HEK293 (cell line): ENCODE measurements around the gene KCNMA1.
A peak's percentile ranks its signal among the peaks of the same experiment; 100 is the strongest.

Experiments
- CTCF ChIA-PET: fragments of 350-600 bp; formaldehyde crosslinking; extraction: SDS; loops from one replicate; lab custom pipeline; 2021; ENCODE audit warnings: antibody characterized with exemption; lab: Yijun Ruan, JAX
- POLR2A ChIA-PET: fragments of 300-600 bp; formaldehyde crosslinking; extraction: SDS; loops from one replicate; lab custom pipeline; 2020; ENCODE audit warnings: antibody characterized with exemption, inconsistent platforms; lab: Yijun Ruan, JAX
- H3K27ac ChIP-seq: fragments of 200-500 bp; sonication (Bioruptor generic); 2 replicates; pipeline ENCODE4 v1.5.1; 2014; ENCODE audit warnings: low read depth, low read length, control low read depth, inconsistent platforms; ENCODE audit errors: extremely low read depth
- H3K36me3 ChIP-seq, 2 experiments: fragments of 200-500 bp in 1 of 2; sonication (Bioruptor generic) in 1 of 2; 1 replicate in 1 of 2; 2 replicates in 1 of 2; pipeline ENCODE4 v1.5.1; 2014 to 2017; ENCODE audit warnings: inconsistent platforms in 2 of 2, low read length in 2 of 2; ENCODE audit not compliant: control insufficient read depth in 2 of 2, insufficient read depth in 1 of 2
- H3K4me1 ChIP-seq: fragments of 200-500 bp; sonication (Bioruptor generic); 2 replicates; pipeline ENCODE4 v1.5.1; 2014; ENCODE audit warnings: mild to moderate bottlenecking, low read length, inconsistent platforms; ENCODE audit not compliant: control insufficient read depth, insufficient read depth
- H3K4me3 ChIP-seq: 2 replicates; pipeline ENCODE4 v1.5.1; 2011; ENCODE audit warnings: low read depth, mild to moderate bottlenecking, control low read depth, low read length, moderate library complexity
- H3K9me3 ChIP-seq: fragments of 200-500 bp; sonication (Bioruptor generic); 2 replicates; pipeline ENCODE4 v1.5.1; 2014; ENCODE audit warnings: low read depth, low read length, inconsistent platforms; ENCODE audit not compliant: control insufficient read depth, insufficient read depth
- AEBP2 ChIP-seq: fragments of 450-650 bp; formaldehyde crosslinking; IDR thresholded peaks from 2 replicates; pipeline ENCODE4 v1.5.1; 2016; ENCODE audit warnings: missing biosample characterization, missing genetic modification characterization, borderline replicate concordance
- EGR2 ChIP-seq: fragments of 450-650 bp; formaldehyde crosslinking; IDR thresholded peaks from 2 replicates; pipeline ENCODE4 v1.5.1; 2016; ENCODE audit warnings: low read depth, missing biosample characterization, missing genetic modification characterization
- ELK4 ChIP-seq: IDR thresholded peaks from 2 replicates; pipeline ENCODE4 v1.6.1; 2011; ENCODE audit warnings: mild to moderate bottlenecking, low read depth, low read length, borderline replicate concordance
- MZF1 ChIP-seq: fragments of 450-650 bp; formaldehyde crosslinking; IDR thresholded peaks from 2 replicates; pipeline ENCODE4 v1.5.1; 2017; ENCODE audit warnings: missing biosample characterization, missing genetic modification characterization, borderline replicate concordance
- OVOL3 ChIP-seq: fragments of 450-650 bp; formaldehyde crosslinking; IDR thresholded peaks from 2 replicates; pipeline ENCODE4 v1.5.1; 2016; ENCODE audit warnings: missing biosample characterization, missing genetic modification characterization
- PRDM1 ChIP-seq: fragments of 450-650 bp; formaldehyde crosslinking; IDR thresholded peaks from 2 replicates; pipeline ENCODE4; 2016; ENCODE audit warnings: missing biosample characterization, missing genetic modification characterization
- ZFHX2 ChIP-seq: fragments of 450-650 bp; formaldehyde crosslinking; conservative IDR thresholded peaks from 2 replicates; pipeline ENCODE4 v1.5.1; 2016; ENCODE audit warnings: missing biosample characterization, missing genetic modification characterization
- ZNF132 ChIP-seq: fragments of 450-650 bp; formaldehyde crosslinking; IDR thresholded peaks from 2 replicates; pipeline ENCODE4 v1.5.1; 2017; ENCODE audit warnings: missing biosample characterization, missing genetic modification characterization, borderline replicate concordance
- ZNF140 ChIP-seq: fragments of 450-650 bp; formaldehyde crosslinking; IDR thresholded peaks from 2 replicates; pipeline ENCODE4 v1.5.1; 2016; ENCODE audit warnings: missing biosample characterization, missing genetic modification characterization
- ZNF169 ChIP-seq: fragments of 450-650 bp; formaldehyde crosslinking; IDR thresholded peaks from 2 replicates; pipeline ENCODE4 v1.5.1; 2016; ENCODE audit warnings: missing biosample characterization, missing genetic modification characterization
- ZNF18 ChIP-seq: fragments of 450-650 bp; formaldehyde crosslinking; IDR thresholded peaks from 2 replicates; pipeline ENCODE4 v1.5.1; 2016; ENCODE audit warnings: missing biosample characterization, missing genetic modification characterization
- ZNF335 ChIP-seq: fragments of 450-650 bp; formaldehyde crosslinking; conservative IDR thresholded peaks from 2 replicates; pipeline ENCODE4 v1.5.1; 2016; ENCODE audit warnings: missing biosample characterization, missing genetic modification characterization
- ZNF521 ChIP-seq: fragments of 450-650 bp; formaldehyde crosslinking; IDR thresholded peaks from 2 replicates; pipeline ENCODE4 v1.5.1; 2017; ENCODE audit warnings: missing biosample characterization, mild to moderate bottlenecking, missing genetic modification characterization
- ZNF558 ChIP-seq: fragments of 450-650 bp; formaldehyde crosslinking; IDR thresholded peaks from 2 replicates; pipeline ENCODE4 v1.5.1; 2016; ENCODE audit warnings: missing biosample characterization, missing genetic modification characterization
- ZNF585B ChIP-seq: fragments of 450-650 bp; formaldehyde crosslinking; IDR thresholded peaks from 2 replicates; pipeline ENCODE4 v1.5.1; 2016; ENCODE audit warnings: missing biosample characterization, missing genetic modification characterization
- ZNF623 ChIP-seq: fragments of 450-650 bp; formaldehyde crosslinking; IDR thresholded peaks from 2 replicates; pipeline ENCODE4 v1.5.1; 2016; ENCODE audit warnings: missing biosample characterization, missing genetic modification characterization
- ZNF629 ChIP-seq: fragments of 450-650 bp; formaldehyde crosslinking; IDR thresholded peaks from 2 replicates; pipeline ENCODE4 v1.5.1; 2017; ENCODE audit warnings: missing biosample characterization, missing genetic modification characterization
- ZSCAN30 ChIP-seq: fragments of 450-650 bp; IDR thresholded peaks from 2 replicates; pipeline ENCODE4 v1.5.1; 2018; ENCODE audit warnings: missing biosample characterization, mild to moderate bottlenecking, missing genetic modification characterization, moderate library complexity
- TF ChIP-seq, protein P1 (sequence below): fragments of 450-650 bp; formaldehyde crosslinking; IDR thresholded peaks from 2 replicates; pipeline ENCODE4 v1.5.1; 2017; ENCODE audit warnings: missing biosample characterization, mild to moderate bottlenecking, missing genetic modification characterization, moderate library complexity
- TF ChIP-seq, protein P2 (sequence below): fragments of 450-650 bp; formaldehyde crosslinking; IDR thresholded peaks from 2 replicates; pipeline ENCODE4 v1.5.1; 2016; ENCODE audit warnings: missing biosample characterization, missing genetic modification characterization
- TF ChIP-seq, protein P3 (sequence below): fragments of 450-650 bp; formaldehyde crosslinking; IDR thresholded peaks from 2 replicates; pipeline ENCODE4; 2016; ENCODE audit warnings: missing biosample characterization, missing genetic modification characterization
- TF ChIP-seq, protein P4 (sequence below): fragments of 450-650 bp; formaldehyde crosslinking; IDR thresholded peaks from 2 replicates; pipeline ENCODE4 v1.5.1; 2016; ENCODE audit warnings: missing biosample characterization, missing genetic modification characterization

KCNMA1 gene

DNA sequence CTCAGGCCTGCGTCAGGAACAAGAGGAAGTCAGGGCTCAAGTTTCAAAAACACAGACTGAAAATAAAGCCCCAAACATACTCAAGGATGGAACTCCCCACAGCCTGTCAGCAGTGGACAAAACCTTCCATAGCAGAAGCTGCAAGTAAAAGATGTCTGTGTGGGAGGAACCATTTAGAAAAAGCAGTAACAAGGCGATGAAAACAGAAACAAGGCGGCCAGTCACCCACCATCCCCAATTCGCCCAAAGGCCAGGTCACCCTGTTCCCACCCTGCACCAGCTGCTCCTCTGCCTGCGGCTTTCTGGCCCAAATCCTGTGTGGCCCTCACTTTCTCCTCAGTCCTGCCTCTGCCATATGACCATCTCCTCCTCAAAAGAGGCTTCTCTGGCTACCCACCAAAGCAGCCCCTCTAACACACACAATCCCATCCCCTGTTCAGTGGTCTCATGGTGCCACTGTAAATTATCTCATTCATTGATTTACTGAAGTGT lies 27.8 kb downstream of the KCNMA1 start:
- H3K4me1 ChIP-seq, result no peaks in the 10 kb centered on the region
- CTCF ChIA-PET, result no interaction called here
- TF ChIP-seq ZNF585B (tag by site-specific recombination), result no peak
- peak; percentile 45 for TF ChIP-seq ZFHX2 (tag by site-specific recombination)
- TF ChIP-seq EGR2, result peak; percentile 54
- TF ChIP-seq, all 188 proteins: peak for 2

DNA sequence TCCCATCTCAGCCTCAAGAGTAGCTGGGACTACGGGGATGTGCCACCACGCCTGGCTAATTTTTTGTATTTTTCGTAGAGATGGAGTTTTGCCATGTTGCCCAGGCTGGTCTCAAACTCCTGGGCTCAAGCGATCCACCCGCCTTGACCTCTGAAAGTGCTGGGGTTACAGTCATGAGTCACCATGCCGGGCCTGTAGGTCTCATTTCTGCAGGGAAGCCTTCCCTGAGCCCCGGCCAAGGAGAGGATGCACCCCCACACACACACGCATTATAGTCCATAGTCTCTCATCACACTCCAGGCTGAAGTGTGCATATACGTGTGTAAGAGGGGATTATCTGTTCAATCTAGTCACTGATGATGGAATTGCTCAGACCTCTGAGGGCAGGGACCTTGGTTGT lies 29.3 kb downstream of the KCNMA1 start:
- Histone ChIP-seq H3K36me3 (no peaks in the 10 kb centered on the region), H3K4me1 (no peaks in the 10 kb centered on the region), H3K27ac (no peak overlapping the region), H3K9me3 (no peaks in the 10 kb centered on the region), H3K4me3 (no peak overlapping the region)
- TF ChIP-seq, protein P1, sequence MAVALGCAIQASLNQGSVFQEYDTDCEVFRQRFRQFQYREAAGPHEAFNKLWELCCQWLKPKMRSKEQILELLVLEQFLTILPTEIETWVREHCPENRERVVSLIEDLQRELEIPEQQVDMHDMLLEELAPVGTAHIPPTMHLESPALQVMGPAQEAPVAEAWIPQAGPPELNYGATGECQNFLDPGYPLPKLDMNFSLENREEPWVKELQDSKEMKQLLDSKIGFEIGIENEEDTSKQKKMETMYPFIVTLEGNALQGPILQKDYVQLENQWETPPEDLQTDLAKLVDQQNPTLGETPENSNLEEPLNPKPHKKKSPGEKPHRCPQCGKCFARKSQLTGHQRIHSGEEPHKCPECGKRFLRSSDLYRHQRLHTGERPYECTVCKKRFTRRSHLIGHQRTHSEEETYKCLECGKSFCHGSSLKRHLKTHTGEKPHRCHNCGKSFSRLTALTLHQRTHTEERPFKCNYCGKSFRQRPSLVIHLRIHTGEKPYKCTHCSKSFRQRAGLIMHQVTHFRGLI, result no peak
- TF ChIP-seq, protein P2, sequence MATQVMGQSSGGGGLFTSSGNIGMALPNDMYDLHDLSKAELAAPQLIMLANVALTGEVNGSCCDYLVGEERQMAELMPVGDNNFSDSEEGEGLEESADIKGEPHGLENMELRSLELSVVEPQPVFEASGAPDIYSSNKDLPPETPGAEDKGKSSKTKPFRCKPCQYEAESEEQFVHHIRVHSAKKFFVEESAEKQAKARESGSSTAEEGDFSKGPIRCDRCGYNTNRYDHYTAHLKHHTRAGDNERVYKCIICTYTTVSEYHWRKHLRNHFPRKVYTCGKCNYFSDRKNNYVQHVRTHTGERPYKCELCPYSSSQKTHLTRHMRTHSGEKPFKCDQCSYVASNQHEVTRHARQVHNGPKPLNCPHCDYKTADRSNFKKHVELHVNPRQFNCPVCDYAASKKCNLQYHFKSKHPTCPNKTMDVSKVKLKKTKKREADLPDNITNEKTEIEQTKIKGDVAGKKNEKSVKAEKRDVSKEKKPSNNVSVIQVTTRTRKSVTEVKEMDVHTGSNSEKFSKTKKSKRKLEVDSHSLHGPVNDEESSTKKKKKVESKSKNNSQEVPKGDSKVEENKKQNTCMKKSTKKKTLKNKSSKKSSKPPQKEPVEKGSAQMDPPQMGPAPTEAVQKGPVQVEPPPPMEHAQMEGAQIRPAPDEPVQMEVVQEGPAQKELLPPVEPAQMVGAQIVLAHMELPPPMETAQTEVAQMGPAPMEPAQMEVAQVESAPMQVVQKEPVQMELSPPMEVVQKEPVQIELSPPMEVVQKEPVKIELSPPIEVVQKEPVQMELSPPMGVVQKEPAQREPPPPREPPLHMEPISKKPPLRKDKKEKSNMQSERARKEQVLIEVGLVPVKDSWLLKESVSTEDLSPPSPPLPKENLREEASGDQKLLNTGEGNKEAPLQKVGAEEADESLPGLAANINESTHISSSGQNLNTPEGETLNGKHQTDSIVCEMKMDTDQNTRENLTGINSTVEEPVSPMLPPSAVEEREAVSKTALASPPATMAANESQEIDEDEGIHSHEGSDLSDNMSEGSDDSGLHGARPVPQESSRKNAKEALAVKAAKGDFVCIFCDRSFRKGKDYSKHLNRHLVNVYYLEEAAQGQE (tag by site-specific recombination), result no peak
- TF ChIP-seq ZNF335 (tag by site-specific recombination), result no peak
- no peak for TF ChIP-seq ZNF629 (tag by site-specific recombination)
- no peak for TF ChIP-seq ZSCAN30 (tag by site-specific recombination)
- no peak for TF ChIP-seq ZNF558 (tag by site-specific recombination)
- TF ChIP-seq MZF1 (tag by site-specific recombination), result no peak
- no peak for TF ChIP-seq AEBP2
- no peak for TF ChIP-seq ELK4
- TF ChIP-seq, protein P3, sequence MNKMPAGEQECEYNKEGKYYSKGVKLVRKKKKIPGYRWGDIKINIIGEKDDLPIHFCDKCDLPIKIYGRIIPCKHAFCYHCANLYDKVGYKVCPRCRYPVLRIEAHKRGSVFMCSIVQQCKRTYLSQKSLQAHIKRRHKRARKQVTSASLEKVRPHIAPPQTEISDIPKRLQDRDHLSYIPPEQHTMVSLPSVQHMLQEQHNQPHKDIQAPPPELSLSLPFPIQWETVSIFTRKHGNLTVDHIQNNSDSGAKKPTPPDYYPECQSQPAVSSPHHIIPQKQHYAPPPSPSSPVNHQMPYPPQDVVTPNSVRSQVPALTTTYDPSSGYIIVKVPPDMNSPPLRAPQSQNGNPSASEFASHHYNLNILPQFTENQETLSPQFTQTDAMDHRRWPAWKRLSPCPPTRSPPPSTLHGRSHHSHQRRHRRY, result no peak
- no peak for TF ChIP-seq ZNF132 (tag by site-specific recombination)
- TF ChIP-seq ZNF18 (tag by site-specific recombination), result no peak
- TF ChIP-seq PRDM1 (tag by site-specific recombination), result no peak
- TF ChIP-seq ZNF140, result no peak
- TF ChIP-seq OVOL3 (tag by site-specific recombination), result no peak
- no peak for TF ChIP-seq ZNF521 (tag by site-specific recombination)
- TF ChIP-seq, protein P4, sequence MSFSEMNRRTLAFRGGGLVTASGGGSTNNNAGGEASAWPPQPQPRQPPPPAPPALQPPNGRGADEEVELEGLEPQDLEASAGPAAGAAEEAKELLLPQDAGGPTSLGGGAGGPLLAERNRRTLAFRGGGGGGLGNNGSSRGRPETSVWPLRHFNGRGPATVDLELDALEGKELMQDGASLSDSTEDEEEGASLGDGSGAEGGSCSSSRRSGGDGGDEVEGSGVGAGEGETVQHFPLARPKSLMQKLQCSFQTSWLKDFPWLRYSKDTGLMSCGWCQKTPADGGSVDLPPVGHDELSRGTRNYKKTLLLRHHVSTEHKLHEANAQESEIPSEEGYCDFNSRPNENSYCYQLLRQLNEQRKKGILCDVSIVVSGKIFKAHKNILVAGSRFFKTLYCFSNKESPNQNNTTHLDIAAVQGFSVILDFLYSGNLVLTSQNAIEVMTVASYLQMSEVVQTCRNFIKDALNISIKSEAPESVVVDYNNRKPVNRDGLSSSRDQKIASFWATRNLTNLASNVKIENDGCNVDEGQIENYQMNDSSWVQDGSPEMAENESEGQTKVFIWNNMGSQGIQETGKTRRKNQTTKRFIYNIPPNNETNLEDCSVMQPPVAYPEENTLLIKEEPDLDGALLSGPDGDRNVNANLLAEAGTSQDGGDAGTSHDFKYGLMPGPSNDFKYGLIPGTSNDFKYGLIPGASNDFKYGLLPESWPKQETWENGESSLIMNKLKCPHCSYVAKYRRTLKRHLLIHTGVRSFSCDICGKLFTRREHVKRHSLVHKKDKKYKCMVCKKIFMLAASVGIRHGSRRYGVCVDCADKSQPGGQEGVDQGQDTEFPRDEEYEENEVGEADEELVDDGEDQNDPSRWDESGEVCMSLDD, result no peak
- no peak for TF ChIP-seq ZNF623 (tag by site-specific recombination)
- TF ChIP-seq ZNF169, result no peak
- ChIA-PET POLR2A (no interaction called here), CTCF (no interaction called here)

More for the DNA sequence above, 27.8 kb downstream of the KCNMA1 start:
- POLR2A ChIA-PET, result no interaction called here
- Histone ChIP-seq H3K9me3 (no peaks in the 10 kb centered on the region), H3K27ac (no peak overlapping the region), H3K4me3 (no peak overlapping the region), H3K36me3 (no peaks in the 10 kb centered on the region)
